IPS-20b (cell line): ENCODE results near the gene ITPRIPL1.
"Not testable (repeated sequence)": the region's sequence is repeated elsewhere in the genome, so short reads cannot be mapped to it uniquely, and the experiment has no call there.

Experiments
- H3K27ac ChIP-seq: one replicate; pipeline ENCODE4 v1.5.1; 2013; ENCODE audit warnings: low read length
- H3K27me3 ChIP-seq: 2 replicates; pipeline ENCODE4 v1.6.1; 2013; ENCODE audit warnings: mild to moderate bottlenecking, low read length, inconsistent platforms; ENCODE audit not compliant: insufficient read depth
- H3K36me3 ChIP-seq: 2 replicates; pipeline ENCODE4 v1.6.1; 2013; ENCODE audit warnings: low read depth, mild to moderate bottlenecking, inconsistent platforms, low read length, moderate library complexity; ENCODE audit not compliant: insufficient read depth
- H3K4me1 ChIP-seq: 2 replicates; pipeline ENCODE4 v1.6.1; 2013; ENCODE audit warnings: mild to moderate bottlenecking, control low read depth, inconsistent platforms, low read length, moderate library complexity; ENCODE audit not compliant: insufficient read depth
- H3K4me3 ChIP-seq: 2 replicates; pipeline ENCODE4 v1.5.1; 2013; ENCODE audit warnings: mild to moderate bottlenecking, low read length, inconsistent platforms
- H3K9ac ChIP-seq: 2 replicates; pipeline ENCODE4 v1.6.1; 2013; ENCODE audit warnings: low read depth, mild to moderate bottlenecking, inconsistent platforms, low read length, moderate library complexity
- H3K9me3 ChIP-seq: 2 replicates; pipeline ENCODE4 v1.6.1; 2013; ENCODE audit warnings: mild to moderate bottlenecking, low read depth, low read length, inconsistent platforms; ENCODE audit not compliant: insufficient read depth

ITPRIPL1 gene

GRCh38 chr2:96325041-96325883, at the start of gene ITPRIPL1:
Gene ITPRIPL1, plus strand, starts transcription at chr2:96325317. Its CDS starts 523 bp downstream, at chr2:96325840.
- Histone ChIP-seq H3K4me3 (peak within 1 kb of the TSS; percentile 78), H3K27me3 (peaks cover 61% of the 10 kb centered on the region), H3K4me1 (peaks cover 3% of the 10 kb centered on the region; the same call in 1 of the 2 replicates), H3K9me3 (no peaks in the 10 kb centered on the region), H3K9ac (peak within 1 kb of the TSS; percentile 69; the same call in 1 of the 2 replicates), H3K36me3 (peaks cover 22% of the 10 kb centered on the region), H3K27ac (no peak within 1 kb of the TSS)

- H3K9me3 ChIP-seq = no peaks in the 10 kb centered on the region
- H3K4me3 ChIP-seq = no peak overlapping the region
- peaks cover 97% of the 10 kb centered on the region for H3K36me3 ChIP-seq
- no peak overlapping the region for H3K9ac ChIP-seq
- H3K27ac ChIP-seq = no peak overlapping the region
- no peaks in the 10 kb centered on the region for H3K4me1 ChIP-seq
- no peaks in the 10 kb centered on the region for H3K27me3 ChIP-seq
Observed at GRCh38 chr2:96276787-96277499, 48.2 kb upstream of the ITPRIPL1 start.

- Histone ChIP-seq H3K27me3 (no peaks in the 10 kb centered on the region), H3K9ac (no peak overlapping the region), H3K4me3 (no peak overlapping the region), H3K27ac (no peak overlapping the region), H3K4me1 (no peaks in the 10 kb centered on the region), H3K9me3 (no peaks in the 10 kb centered on the region), H3K36me3 (peaks cover 100% of the 10 kb centered on the region)
Observed at GRCh38 chr2:96287273-96287856, 37.8 kb upstream of the ITPRIPL1 start.

- Histone ChIP-seq H3K9ac (no peak overlapping the region), H3K36me3 (peaks cover 100% of the 10 kb centered on the region), H3K4me3 (no peak overlapping the region)
Observed at GRCh38 chr2:96291751-96292150, 33.4 kb upstream of the ITPRIPL1 start.

GRCh38 chr2:96294271-96294670, 30.8 kb upstream of the ITPRIPL1 start:
- not testable (repeated sequence) for H3K9me3 ChIP-seq, H3K4me1 ChIP-seq, H3K27me3 ChIP-seq, H3K27ac ChIP-seq, H3K4me3 ChIP-seq, H3K9ac ChIP-seq
- H3K36me3 ChIP-seq = peaks cover 100% of the 10 kb centered on the region

More at GRCh38 chr2:96291751-96292150, 33.4 kb upstream of the ITPRIPL1 start:
- no peaks in the 10 kb centered on the region for H3K27me3 ChIP-seq
- no peaks in the 10 kb centered on the region for H3K4me1 ChIP-seq
- no peak overlapping the region for H3K27ac ChIP-seq
- no peaks in the 10 kb centered on the region for H3K9me3 ChIP-seq

- H3K27me3 ChIP-seq = no peaks in the 10 kb centered on the region
- H3K9ac ChIP-seq = no peak overlapping the region
- H3K4me3 ChIP-seq = no peak overlapping the region
- H3K4me1 ChIP-seq = no peaks in the 10 kb centered on the region
- no peaks in the 10 kb centered on the region for H3K9me3 ChIP-seq
- peaks cover 100% of the 10 kb centered on the region for H3K36me3 ChIP-seq
- H3K27ac ChIP-seq = no peak overlapping the region
Observed at GRCh38 chr2:96296925-96297324, 28.2 kb upstream of the ITPRIPL1 start.

GRCh38 chr2:96301865-96302264, 23.3 kb upstream of the ITPRIPL1 start:
- Histone ChIP-seq H3K9ac (no peak overlapping the region), H3K4me3 (no peak overlapping the region), H3K36me3 (peaks cover 77% of the 10 kb centered on the region), H3K4me1 (peaks cover 11% of the 10 kb centered on the region), H3K9me3 (no peaks in the 10 kb centered on the region), H3K27ac (no peak overlapping the region), H3K27me3 (no peaks in the 10 kb centered on the region)

- Histone ChIP-seq H3K4me1 (peaks cover 11% of the 10 kb centered on the region), H3K36me3 (peaks cover 50% of the 10 kb centered on the region), H3K27me3 (no peaks in the 10 kb centered on the region), H3K27ac (no peak overlapping the region), H3K9me3 (no peaks in the 10 kb centered on the region), H3K4me3 (peak overlapping the region; percentile 99), H3K9ac (peak overlapping the region; percentile 98)
Observed at GRCh38 chr2:96304606-96305005, 20.5 kb upstream of the ITPRIPL1 start.

GRCh38 chr2:96305091-96305978, 19.8 kb upstream of the ITPRIPL1 start, which contains the start of gene SNRNP200:
Gene SNRNP200, minus strand, starts transcription at chr2:96305546. Its CDS starts 109 bp downstream, at chr2:96305437.
- peak within 1 kb of the TSS; percentile 99 for H3K4me3 ChIP-seq
- H3K4me1 ChIP-seq = peaks cover 11% of the 10 kb centered on the region
- no peaks in the 10 kb centered on the region for H3K9me3 ChIP-seq
- no peaks in the 10 kb centered on the region for H3K27me3 ChIP-seq
- H3K36me3 ChIP-seq = peaks cover 43% of the 10 kb centered on the region
- peak within 1 kb of the TSS; percentile 79 for H3K27ac ChIP-seq
- peak within 1 kb of the TSS; percentile 98 for H3K9ac ChIP-seq

- no peaks in the 10 kb centered on the region for H3K9me3 ChIP-seq
- peaks cover 11% of the 10 kb centered on the region for H3K4me1 ChIP-seq
- peak overlapping the region; percentile 79 for H3K27ac ChIP-seq
- H3K27me3 ChIP-seq = no peaks in the 10 kb centered on the region
- H3K4me3 ChIP-seq = peak overlapping the region; percentile 99
- peak overlapping the region; percentile 98 for H3K9ac ChIP-seq
- H3K36me3 ChIP-seq = peaks cover 37% of the 10 kb centered on the region
Observed at GRCh38 chr2:96305979-96306308, 19.2 kb upstream of the ITPRIPL1 start.

GRCh38 chr2:96306370-96306769, 18.7 kb upstream of the ITPRIPL1 start:
- Histone ChIP-seq H3K36me3 (peaks cover 32% of the 10 kb centered on the region), H3K9me3 (no peaks in the 10 kb centered on the region)

More at GRCh38 chr2:96306370-96306769, 18.7 kb upstream of the ITPRIPL1 start:
- peaks cover 11% of the 10 kb centered on the region for H3K4me1 ChIP-seq
- no peaks in the 10 kb centered on the region for H3K27me3 ChIP-seq
- peak overlapping the region; percentile 99 for H3K4me3 ChIP-seq
- peak overlapping the region; percentile 98 for H3K9ac ChIP-seq
- peak overlapping the region; percentile 79 for H3K27ac ChIP-seq
